Gastroesophageal sphincter (tissue), 3 donors: ENCODE results near the gene ARMC12.

Experiments
- POLR2A ChIP-seq, 2 donors: fragments of 450-650 bp; IDR thresholded peaks; one replicate each; pipeline ENCODE4 v1.6.1; 2017; ENCODE audit warnings: antibody characterized with exemption in 2 of 2, mild to moderate bottlenecking in 2 of 2, moderate library complexity in 1 of 2
- POLR2AphosphoS5 ChIP-seq: sonication (generic); formaldehyde crosslinking; IDR thresholded peaks from one replicate; pipeline ENCODE4 v1.6.1; 2017; ENCODE audit warnings: antibody characterized with exemption
- TF ChIP-seq, protein P1 (sequence below), 4 experiments: fragments of 200-600 bp in 2 of 4; fragments of 450-650 bp in 2 of 4; sonication (generic) in 1 of 4; IDR thresholded peaks; one replicate each; pipeline ENCODE4 v1.5.1; 2017 to 2019; ENCODE audit warnings: antibody characterized with exemption in 4 of 4, mild to moderate bottlenecking in 2 of 4, moderate library complexity in 2 of 4

GRCh38 chr6:35796236-35796635 lies 59.4 kb downstream of the ARMC12 start:
- TF ChIP-seq, protein P1, sequence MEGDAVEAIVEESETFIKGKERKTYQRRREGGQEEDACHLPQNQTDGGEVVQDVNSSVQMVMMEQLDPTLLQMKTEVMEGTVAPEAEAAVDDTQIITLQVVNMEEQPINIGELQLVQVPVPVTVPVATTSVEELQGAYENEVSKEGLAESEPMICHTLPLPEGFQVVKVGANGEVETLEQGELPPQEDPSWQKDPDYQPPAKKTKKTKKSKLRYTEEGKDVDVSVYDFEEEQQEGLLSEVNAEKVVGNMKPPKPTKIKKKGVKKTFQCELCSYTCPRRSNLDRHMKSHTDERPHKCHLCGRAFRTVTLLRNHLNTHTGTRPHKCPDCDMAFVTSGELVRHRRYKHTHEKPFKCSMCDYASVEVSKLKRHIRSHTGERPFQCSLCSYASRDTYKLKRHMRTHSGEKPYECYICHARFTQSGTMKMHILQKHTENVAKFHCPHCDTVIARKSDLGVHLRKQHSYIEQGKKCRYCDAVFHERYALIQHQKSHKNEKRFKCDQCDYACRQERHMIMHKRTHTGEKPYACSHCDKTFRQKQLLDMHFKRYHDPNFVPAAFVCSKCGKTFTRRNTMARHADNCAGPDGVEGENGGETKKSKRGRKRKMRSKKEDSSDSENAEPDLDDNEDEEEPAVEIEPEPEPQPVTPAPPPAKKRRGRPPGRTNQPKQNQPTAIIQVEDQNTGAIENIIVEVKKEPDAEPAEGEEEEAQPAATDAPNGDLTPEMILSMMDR (IDR thresholded peaks at IDR 0.05): no peak
- no peak for TF ChIP-seq POLR2AphosphoS5
- TF ChIP-seq POLR2A (IDR thresholded peaks at IDR 0.05): no peak
